ENCODE results near the gene FAM219B. TPM values are rescaled to one million over a fixed set of nuclear protein-coding genes. Genes with fewer than 3 reads are reported as not detected.

The FAM219B gene
- total RNA-seq, 2 experiments from 2014 or later: 21.5 to 26.8 TPM

GRCh38 chr15:74904190-74904805 lies 2.4 kb downstream of the FAM219B start:
- ATAC-seq (ENCODE audit: poor library complexity) (no peak), DNase-seq (no peak)
- peak overlapping the region; percentile 62 for H3K4me3 Mint-ChIP-seq
- Histone ChIP-seq H3K36me3 (ENCODE audit: insufficient read depth, low read length) (peaks cover 44% of the 10 kb centered on the region), H3K4me3 (ENCODE audit: low read length) (no peak overlapping the region), H3K27me3 (ENCODE audit: control insufficient read depth in 1 of 2, insufficient read depth in 2 of 2, low read length in 2 of 2) (no peaks in the 10 kb centered on the region), H3K9me3 (ENCODE audit: control insufficient read depth in 1 of 2, insufficient read depth in 1 of 2, low read length in 2 of 2) (no peaks in the 10 kb centered on the region), H3K27ac (ENCODE audit: low read depth in 1 of 2, low read length in 2 of 2) (no peak overlapping the region), H3K4me1 (ENCODE audit: insufficient read depth, low read length) (peaks cover 45% of the 10 kb centered on the region)
- H3K27me3 Mint-ChIP-seq: no peaks in the 10 kb centered on the region
- H3K9me3 Mint-ChIP-seq: no peaks in the 10 kb centered on the region
- peak overlapping the region; percentile 99 for H3K27ac Mint-ChIP-seq
- peaks cover 63% of the 10 kb centered on the region for H3K36me3 Mint-ChIP-seq (ENCODE audit: low read depth)
- POLR2A ChIA-PET: interaction anchor here (1.2 kb wide), 1 partner anchor 31 kb away, joined by 3 read pairs; the partner anchor contains the start of gene SCAMP2
- H3K4me1 Mint-ChIP-seq (ENCODE audit: low read depth): peaks cover 51% of the 10 kb centered on the region
- CTCF ChIA-PET: interaction anchor here (1.1 kb wide), 2 partner anchors 15 to 46 kb away, joined by 3 read pairs; partner anchors contain the start of gene MPI
- TF ChIP-seq CTCF (IDR thresholded peaks at IDR 0.05): no peak
- intact Hi-C loops (cut with DNase I, micrococcal nuclease): loop anchor here in 1 of 2 experiments (5.0 kb wide), 1 partner anchor 48 kb away; no protein-coding TSS in a partner anchor

- Mint-ChIP-seq H3K36me3 (ENCODE audit: low read depth) (peaks cover 69% of the 10 kb centered on the region), H3K27me3 (no peaks in the 10 kb centered on the region), H3K9me3 (no peaks in the 10 kb centered on the region), H3K27ac (peak overlapping the region; percentile 99), H3K4me1 (ENCODE audit: low read depth) (peaks cover 51% of the 10 kb centered on the region), H3K4me3 (peak overlapping the region; percentile 8)
- Histone ChIP-seq H3K4me1 (ENCODE audit: insufficient read depth, low read length) (peaks cover 45% of the 10 kb centered on the region), H3K36me3 (ENCODE audit: insufficient read depth, low read length) (peaks cover 50% of the 10 kb centered on the region), H3K27ac (ENCODE audit: low read depth in 1 of 2, low read length in 2 of 2) (no peak overlapping the region), H3K9me3 (ENCODE audit: control insufficient read depth in 1 of 2, insufficient read depth in 1 of 2, low read length in 2 of 2) (no peaks in the 10 kb centered on the region), H3K27me3 (ENCODE audit: control insufficient read depth in 1 of 2, insufficient read depth in 2 of 2, low read length in 2 of 2) (no peaks in the 10 kb centered on the region), H3K4me3 (ENCODE audit: low read length) (no peak overlapping the region)
- TF ChIP-seq CTCF (IDR thresholded peaks at IDR 0.05): no peak
- intact Hi-C loops (cut with DNase I, micrococcal nuclease): loop anchor here (2.0 to 5.0 kb wide), 2 partner anchors 49 to 133 kb away; no protein-coding TSS in a partner anchor
- ATAC-seq (ENCODE audit: poor library complexity): no peak
- CTCF ChIA-PET: interaction anchor here (1.1 kb wide), 2 partner anchors 14 to 47 kb away, joined by 3 read pairs; partner anchors contain the start of gene MPI
- POLR2A ChIA-PET: interaction anchor here (1.2 kb wide), 1 partner anchor 30 kb away, joined by 3 read pairs; the partner anchor contains the start of gene SCAMP2
- DNase-seq: no peak
These were observed 3.0 kb downstream of the FAM219B start for GRCh38 chr15:74903676-74904075.

- no peaks in the 10 kb centered on the region for H3K27me3 Mint-ChIP-seq
- H3K4me1 ChIP-seq (ENCODE audit: insufficient read depth, low read length): peaks cover 40% of the 10 kb centered on the region
- H3K9me3 ChIP-seq (ENCODE audit: control insufficient read depth in 1 of 2, insufficient read depth in 1 of 2, low read length in 2 of 2): no peaks in the 10 kb centered on the region
- intact Hi-C loops (cut with DNase I, micrococcal nuclease): loop anchor here (2.0 to 5.0 kb wide), 2 partner anchors 50 to 132 kb away; no protein-coding TSS in a partner anchor
- no peak overlapping the region for H3K27ac ChIP-seq (ENCODE audit: low read depth in 1 of 2, low read length in 2 of 2)
- H3K4me1 Mint-ChIP-seq (ENCODE audit: low read depth): peaks cover 47% of the 10 kb centered on the region
- H3K4me3 Mint-ChIP-seq: peak overlapping the region; percentile 30
- H3K27me3 ChIP-seq (ENCODE audit: control insufficient read depth in 1 of 2, insufficient read depth in 2 of 2, low read length in 2 of 2): no peaks in the 10 kb centered on the region
- ChIA-PET POLR2A (interaction anchor here (0.6 to 2.0 kb wide), 20 partner anchors 9 to 267 kb away, joined by 3 to 13 read pairs (median 4); partner anchors contain the start of genes COX5A, MPI, PPCDC and RPP25), CTCF (interaction anchor here (0.7 to 2.0 kb wide), 29 partner anchors 9 to 288 kb away, joined by 3 to 12 read pairs (median 5); partner anchors contain the start of genes COX5A, MPI, SCAMP2 and ULK3)
- no peak for DNase-seq
- H3K4me3 ChIP-seq (ENCODE audit: low read length): no peak overlapping the region
- no peak for TF ChIP-seq CTCF (IDR thresholded peaks at IDR 0.05)
- no peak for ATAC-seq (ENCODE audit: poor library complexity)
- H3K9me3 Mint-ChIP-seq: no peaks in the 10 kb centered on the region
- H3K36me3 Mint-ChIP-seq (ENCODE audit: low read depth): peaks cover 76% of the 10 kb centered on the region
- H3K36me3 ChIP-seq (ENCODE audit: insufficient read depth, low read length): peaks cover 57% of the 10 kb centered on the region
- H3K27ac Mint-ChIP-seq: peak overlapping the region; percentile 72
These were observed 4.2 kb downstream of the FAM219B start for GRCh38 chr15:74902295-74903075.
